NCI-H187 treated with DMSO at 0.1 percent for 48 hours (cell line): ENCODE measurements around the gene LIMS1.
"Not testable (repeated sequence)": the region's sequence is repeated elsewhere in the genome, so short reads cannot be mapped to it uniquely, and the experiment has no call there.

Experiments used
- DNase-seq: peaks from one replicate; lab custom pipeline; 2025; lab: John Stamatoyannopoulos, UW

Gene LIMS1

DNA sequence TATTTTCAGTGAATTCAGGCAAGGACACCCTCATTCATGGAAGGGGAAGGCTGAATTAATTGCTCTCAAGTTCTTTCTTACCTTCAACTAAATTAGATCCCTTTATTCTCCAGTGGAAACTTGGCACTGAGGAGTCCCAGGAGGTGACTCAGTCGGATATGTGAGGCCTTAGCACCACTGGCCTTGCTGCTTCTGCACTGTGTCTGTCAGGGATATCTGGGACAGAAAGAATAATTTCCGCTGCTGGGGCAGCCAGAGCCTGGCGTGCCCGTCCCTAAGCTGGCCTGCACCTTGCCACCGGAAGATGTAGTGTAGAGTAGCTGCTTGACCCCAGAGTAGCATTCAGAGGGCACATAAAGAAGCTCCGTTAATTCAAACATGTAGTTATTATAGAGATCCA lies 53.4 kb downstream of the LIMS1 start:
- no peak for DNase-seq

DNA sequence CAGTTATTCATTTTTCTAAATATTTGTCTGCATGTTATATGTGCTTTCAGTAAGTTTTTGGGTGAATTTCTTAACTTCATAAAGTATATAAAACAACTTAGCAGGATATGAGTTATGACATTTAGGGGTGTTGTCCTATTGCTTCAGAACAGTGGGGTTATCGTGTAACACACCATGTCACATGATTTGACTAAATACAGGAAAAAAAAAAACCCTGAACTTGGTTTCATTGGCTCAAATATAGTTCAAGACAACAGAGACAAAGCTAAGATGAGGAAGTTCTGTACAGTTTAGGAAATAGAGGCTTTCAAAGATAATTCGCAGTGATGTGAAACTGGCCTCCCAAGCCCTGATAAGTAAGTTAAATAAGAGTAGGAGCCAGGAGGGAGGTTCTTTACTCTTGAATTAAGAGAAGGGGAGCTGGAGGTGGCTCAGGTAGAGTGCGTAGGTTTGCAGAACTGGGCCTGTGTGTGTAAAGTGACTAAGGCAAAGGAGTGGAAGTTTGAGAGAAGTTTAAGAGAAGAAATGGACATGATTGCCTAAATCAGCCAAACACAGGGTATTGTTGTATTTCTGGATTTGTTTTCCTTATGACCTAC lies 53.9 kb downstream of the LIMS1 start:
- no peak for DNase-seq

DNA sequence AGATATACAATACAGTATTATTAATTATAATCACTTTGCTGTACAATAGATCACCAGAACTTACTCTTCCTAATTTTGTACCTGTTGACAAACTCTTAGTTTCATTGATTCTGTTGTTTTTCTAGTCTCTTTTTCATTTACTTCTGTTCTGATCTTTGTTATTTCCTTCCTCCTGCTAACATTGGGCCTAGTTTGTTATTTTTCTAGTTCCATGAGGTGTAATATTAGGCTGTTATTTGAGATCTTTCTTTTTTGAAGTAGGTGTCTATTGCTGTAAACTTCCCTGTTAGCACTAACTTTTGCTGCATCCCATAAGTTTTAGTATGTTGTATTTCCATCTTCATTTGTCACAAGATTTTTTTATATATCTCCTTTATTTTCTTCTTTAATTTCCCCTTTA lies 55.1 kb downstream of the LIMS1 start:
- no peak for DNase-seq

DNA sequence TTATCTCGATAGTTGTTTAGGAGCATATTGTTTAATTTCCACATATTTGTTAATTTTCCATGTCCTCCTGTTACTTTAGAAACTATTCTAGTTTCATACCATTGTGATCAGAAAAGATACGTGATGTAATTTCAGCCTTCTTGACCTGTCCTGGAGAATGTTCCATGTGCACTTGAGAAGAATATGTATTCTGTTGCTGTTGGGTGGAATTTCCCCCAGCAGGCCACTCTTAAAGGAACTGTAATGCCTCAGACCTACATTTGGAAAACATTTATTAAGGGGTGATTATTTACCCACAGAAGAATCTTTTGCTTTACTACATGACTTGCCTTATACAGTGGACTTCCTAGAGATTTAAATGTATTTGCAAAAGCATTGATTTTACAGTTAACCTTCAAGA lies 55.5 kb downstream of the LIMS1 start:
- no peak for DNase-seq

DNA sequence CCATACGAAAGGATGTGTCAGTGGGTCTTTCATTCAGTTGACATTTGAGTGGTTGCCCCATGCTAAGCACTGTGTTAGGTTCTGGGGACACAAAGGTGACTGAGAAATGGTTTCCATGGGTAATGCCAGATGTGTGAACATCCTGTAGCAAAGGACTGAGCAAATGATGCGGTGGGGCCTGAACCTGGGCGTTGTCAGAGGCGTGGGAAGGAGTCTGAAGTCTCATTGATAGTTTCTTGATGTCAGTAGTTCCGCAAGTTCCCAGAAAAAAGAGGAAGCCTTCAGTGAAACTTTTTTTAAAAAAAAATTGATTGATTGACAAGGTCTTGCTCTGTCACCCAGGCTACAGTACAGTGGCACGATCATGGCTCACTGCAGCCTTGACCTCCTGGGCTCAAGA lies 56.9 kb downstream of the LIMS1 start:
- DNase-seq, result no peak

DNA sequence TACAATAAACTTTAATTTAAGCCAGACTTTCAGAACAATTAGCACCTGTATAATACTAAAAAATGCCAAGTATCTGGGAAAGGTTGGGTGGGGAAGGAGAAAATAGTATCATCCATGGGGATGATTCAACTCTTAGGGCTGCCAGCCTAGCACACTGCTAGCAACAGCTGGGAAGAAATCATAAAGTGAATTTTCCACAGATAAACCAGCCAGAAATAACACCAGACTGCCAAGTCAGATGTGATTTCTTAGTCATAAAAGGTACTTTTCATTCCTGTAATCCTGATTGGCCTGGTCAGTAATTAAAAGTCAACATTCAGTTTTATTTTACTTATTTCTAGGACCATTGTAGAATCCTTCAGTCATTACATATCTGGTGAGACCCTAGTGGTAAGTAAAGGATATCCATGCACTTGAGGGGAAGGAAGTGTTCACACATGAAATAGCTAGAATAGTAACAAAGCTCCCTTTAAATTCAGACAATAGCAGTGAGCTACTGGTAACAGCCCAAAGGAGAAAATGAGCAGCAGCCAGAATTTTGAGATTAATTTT lies 59.4 kb downstream of the LIMS1 start:
- DNase-seq, result no peak

DNA sequence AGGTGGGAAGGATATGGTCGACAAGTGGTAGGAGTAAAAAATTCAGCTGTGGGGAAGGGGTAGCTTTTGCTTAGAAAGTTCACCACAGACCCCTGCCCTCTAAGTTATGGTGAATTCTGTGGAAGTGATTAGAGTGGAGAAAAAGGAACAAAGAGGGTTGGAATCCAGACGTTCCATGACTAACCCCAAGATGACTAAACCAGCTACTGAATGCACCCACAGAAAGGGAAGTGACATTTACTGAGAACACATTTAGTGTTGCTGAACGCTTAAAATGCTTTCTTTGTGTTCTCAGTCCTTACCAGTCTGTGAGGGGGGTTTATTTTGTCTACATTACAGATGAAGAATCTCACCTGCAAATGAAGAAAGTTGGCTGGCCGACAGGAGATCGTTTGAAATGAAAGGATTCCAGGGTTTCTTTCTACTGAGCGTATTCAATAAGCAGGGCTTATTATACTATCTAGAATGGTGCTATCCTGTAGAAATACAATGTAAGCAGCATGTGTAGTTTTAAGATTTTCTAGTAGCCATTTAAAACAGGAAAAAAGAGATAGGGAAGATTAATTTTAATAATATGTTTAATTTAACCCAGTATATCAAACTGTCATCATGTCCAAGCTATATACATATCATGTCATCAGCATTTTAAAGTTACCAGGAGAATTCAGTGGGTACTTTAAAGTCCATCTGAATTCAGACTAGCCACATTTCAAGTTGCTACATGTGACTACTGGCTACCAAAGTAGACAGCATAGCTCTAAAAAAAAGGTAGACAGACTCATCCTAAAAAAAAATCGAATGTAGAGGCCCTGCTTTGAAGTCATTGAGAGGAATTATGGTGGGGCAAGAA lies 60.1 kb downstream of the LIMS1 start:
- no peak for DNase-seq

DNA sequence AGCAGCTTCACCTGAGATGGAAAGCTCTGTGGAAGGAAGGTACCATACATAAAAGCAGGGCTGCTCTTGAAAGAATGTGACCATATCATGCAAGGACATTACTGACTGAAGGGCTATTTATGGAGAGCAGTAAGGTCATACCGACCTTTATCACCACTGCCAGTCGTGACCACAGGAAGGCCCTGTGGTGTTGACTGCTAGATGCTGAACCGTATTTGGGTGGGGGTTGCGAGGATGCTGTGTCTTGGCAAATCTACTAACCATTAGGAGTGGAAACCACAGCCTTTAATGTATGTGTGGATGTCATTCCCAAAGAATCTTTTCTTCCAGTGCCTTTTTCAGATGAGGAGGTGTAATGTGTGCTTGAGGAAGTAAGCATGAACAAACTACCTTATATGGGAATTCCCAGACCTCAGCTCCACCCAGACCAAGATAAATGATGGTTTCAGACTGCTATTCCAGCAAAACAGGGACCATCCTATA lies 60.8 kb downstream of the LIMS1 start:
- DNase-seq, result no peak

DNA sequence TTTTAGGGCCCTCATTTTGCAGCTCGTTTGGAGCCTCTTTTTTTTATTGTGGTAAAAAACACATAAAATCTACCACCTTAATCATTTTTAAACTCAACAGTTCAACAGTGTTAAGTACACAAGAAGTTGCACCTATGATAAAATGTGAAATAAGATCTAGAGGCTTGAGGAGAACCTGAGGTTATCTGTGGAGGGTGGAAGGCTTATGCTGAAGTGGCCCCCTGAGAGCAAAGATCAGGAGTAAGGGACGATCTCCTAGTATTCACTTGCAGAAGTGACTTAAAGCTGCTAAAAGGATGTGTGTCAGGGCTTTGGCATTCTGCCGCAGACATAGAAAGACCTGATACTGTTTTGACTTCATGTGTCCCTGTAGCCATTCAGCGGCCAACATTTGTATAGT lies 61.5 kb downstream of the LIMS1 start:
- DNase-seq, result not testable (repeated sequence)

DNA sequence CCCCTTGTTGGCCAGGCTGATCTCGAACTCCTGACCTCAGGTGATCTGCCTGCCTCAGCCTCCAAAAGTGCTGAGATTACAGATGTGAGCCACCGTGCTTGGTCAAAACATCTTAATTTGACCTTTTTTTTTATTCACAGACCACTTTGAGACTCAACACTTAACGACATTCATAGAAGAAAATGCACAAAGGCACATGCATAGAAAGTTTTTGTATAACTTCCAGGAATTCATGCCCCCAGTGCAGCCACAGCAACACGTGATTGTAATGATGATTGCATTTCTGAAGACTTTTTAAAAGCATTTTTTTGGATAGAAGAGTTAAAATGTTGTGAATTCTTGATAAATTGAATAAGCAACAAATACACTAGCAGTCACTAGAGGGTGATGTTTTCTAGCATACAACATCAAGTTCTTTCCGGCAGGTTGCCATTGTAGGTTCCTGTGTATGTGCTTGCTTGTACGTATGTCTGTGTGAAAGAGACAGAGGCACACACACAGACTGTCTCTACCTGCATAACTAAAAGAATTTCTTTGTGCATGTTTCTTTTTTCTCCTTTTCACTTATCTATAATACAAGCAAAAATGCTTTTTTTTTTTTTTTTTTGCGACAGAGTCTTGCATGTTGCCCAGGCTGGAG lies 63.0 kb downstream of the LIMS1 start:
- not testable (repeated sequence) for DNase-seq

DNA sequence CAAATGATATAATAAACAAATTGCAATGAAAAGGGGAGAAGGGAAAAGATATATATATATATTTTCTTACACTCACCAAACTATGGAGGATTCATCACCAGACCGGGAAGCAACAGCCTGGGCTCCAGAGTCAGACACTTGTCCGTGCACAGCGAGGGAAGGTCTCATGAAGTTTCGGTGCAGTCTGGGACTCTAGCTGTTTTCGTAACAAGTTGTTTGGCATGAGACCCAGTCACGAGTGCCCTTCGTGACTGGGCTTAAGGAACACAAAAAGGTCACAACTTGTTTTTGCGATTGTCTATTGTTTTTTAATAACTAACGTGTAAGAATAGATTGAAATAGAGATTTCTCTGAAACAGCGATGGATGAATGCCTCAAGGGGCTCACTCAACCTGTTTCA lies 66.9 kb downstream of the LIMS1 start:
- not testable (repeated sequence) for DNase-seq

DNA sequence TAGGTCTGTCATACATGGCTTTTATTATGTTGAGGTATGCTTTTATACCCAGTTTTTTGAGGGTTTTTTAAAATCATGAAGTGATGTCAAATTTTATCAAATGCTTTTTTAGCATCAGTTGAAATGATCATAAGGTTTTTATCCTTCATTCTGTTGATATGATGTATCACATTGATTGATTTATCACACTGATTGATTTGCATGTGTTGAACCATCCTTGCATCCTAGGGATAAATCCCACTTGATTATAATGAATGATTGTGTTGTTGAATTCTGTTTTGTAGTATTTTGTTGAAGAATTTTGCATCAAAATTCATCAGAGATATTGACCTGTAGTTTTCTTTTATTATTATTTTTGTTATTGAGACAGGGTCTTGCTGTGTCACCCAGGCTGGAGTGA lies 68.2 kb downstream of the LIMS1 start:
- no peak for DNase-seq

DNA sequence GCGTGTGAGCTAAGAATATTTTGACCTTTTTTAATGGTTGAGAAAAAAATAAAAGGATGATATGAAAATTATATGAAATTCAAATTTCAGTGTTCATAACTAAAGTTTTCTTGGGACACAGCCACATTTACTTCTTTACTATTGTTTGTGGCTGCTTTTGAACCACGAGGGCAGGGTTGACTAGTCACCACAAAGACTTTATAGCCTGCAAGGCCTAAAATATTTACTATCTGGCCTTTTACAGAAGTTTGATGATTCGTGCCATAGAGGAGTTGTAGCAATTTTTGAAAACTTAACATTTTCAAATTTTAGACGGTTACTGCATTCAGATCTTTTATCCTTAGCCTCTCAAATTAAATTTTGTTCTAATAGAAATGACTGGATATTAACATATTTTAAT lies 69.9 kb downstream of the LIMS1 start:
- DNase-seq, result no peak

DNA sequence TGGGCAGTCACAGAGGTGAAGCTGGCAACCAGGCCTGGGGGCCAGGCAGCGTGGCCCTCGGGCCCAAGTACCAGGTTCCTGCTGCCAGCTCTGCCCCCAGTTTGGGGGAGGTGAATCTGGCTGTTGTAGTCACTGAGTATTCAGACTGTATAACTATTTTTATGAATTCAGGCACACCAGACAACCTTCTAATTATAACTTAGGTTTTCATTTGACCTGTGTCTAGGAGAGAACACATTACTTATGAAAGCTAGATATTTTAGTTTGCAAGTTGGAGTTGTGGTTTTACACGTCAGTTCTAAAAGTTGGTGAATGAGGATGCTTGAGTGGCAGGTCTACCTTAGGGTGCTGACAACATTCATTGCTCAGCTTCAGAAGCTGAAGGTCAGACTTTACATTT lies 71.7 kb downstream of the LIMS1 start:
- DNase-seq, result no peak

DNA sequence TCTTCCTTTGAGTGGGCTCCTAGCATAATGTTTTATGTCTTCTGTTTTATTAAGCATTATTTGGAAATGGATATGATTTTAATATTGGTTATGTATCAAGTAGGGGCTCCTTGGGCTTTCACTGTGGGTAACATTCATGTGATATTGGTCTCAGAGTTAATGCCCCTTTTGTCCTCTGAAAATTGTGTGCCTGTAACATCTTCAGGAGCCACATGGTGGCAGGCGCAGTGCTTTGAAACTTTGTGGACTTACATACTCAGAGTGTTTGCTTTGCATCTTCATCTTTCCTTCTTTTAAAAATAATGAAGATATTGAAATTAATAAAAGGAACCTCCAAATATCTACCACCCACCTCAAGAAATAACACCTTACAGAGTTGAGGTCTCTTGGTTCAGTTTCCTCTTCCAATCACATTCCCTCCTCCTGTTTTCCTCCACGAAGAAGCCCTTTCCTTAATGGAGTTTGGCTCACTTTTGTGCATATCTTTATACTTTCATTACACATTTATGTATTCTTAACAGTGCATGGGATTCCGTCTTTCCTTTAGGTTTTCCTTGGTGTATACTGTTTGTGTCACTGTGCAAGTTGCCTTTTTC lies 73.5 kb downstream of the LIMS1 start:
- DNase-seq, result no peak

DNA sequence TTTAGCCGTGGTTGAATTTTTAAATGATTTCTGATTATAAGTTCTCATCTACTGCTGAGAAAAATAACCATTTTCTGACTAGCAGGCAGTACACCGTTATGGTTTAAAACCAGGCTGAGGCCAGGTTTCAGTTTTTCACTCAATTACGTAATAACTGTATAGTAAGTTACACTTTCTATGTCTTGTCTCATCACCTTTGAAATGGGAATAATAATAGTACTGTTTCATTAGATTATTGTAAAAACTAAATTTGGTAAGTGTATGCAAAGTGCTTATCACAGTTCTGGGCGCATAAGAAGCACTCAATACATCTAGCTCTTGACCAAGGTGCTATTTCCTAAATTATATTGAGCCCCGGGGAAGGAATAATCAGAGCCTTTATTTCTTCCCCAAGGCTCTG lies 76.8 kb downstream of the LIMS1 start:
- no peak for DNase-seq

DNA sequence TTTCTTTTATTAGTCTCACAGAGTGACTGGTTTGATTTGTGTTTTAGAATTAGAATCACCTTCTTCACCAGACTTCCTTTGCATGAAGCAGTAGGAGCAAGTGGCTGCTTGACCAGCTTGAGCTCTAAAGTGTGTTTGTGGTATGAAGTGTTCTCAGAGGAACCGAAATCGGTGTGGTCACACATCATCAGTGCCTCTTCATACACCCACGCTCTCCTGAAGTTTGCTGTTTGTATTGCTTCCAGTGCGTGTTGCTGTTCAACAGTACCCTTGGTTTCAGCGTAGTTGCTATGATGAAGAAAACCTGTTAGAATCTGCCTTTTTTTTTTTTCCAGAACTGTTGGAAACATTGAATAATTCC lies 77.9 kb downstream of the LIMS1 start:
- DNase-seq, result no peak

DNA sequence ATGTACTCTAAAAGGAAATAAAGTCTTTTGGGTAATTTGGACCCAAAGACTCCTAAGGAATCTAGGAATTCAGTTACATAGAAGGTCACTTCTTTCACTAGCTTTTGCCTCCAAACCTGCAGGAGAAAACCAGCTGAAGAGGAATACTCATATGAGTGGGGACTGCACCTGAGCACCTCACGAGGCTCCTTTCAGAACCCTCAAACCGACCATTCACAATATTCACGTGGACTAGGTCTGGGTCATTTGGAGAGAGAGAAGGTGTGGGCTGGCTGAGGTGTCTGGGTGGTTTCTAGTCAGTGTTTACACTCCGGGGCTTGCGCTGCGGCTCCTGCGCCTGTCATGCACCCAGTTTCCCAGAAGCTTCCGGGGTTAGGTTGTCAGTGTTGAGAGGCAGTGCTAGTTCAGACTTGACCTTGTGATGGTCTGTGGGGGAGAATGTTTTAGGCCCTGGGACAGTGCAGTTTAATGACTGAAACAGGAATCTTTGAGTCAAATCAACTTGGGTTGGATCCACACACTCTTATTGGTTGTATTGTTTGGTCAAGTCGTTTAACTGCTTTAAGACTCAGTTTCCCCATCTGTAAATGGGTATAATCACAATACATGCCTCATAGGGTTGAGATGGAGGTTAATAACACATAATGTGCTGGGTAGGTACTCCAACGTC lies 78.4 kb downstream of the LIMS1 start:
- no peak for DNase-seq

DNA sequence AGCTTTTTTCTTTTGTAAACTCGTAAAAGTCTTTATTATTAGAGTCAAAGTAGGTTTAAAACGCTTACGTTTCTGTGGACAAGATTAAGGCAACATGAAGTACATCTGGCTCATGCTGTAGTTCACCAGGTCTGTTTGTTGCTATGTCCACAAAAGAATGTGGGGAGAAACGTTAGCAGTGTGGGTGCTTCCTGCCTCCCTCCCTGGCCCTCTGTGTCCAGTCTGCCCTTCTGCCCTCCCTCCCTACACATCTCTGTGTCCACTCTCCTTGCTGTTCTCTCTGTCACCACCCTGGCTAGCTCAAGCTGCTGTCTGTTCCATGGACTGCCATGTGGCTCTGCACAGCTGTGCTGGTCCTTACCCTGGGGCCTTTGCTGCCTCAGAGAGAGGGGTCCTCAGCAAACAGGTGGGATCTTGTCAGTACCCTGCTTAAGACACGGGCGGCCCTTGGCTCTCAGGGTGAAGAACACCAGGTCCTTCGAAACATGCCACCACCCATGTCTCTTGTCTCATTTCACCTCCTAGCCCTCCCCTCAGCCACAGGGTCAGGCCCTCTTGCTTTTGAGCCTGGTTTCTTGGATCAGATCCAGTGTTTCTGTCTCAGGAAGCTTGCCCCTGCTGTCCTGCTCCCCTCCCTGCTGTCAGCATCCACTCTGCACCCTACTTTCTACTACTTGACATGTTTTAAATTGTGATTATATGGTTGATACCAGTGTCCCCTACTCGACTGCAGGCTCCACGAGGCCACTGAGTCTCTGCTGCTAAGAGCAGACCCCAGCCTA lies 79.2 kb downstream of the LIMS1 start:
- DNase-seq, result no peak

DNA sequence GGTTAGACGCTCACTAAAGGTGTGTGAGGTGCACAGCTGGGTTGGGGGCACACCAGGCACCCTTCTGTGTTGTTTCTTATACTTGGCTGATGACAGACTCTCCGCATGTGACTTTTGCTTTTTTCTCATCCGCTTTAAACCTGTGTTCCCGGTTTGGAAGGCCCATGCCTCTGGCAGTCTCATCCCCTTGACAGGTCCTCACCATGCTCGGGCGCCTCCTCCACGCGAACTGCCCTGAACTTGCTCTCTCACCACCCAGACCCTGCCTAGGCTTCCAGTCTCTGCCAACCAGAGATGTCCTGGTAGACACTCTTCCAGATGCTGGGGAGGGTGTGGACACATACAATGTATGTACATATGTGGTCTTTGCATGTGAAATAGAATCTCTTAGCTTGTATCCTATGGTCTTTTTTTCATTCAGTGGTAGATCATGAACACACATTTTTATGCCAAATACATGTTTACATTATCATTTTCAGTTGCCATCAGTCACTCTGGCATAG lies 79.8 kb downstream of the LIMS1 start:
- no peak for DNase-seq

DNA sequence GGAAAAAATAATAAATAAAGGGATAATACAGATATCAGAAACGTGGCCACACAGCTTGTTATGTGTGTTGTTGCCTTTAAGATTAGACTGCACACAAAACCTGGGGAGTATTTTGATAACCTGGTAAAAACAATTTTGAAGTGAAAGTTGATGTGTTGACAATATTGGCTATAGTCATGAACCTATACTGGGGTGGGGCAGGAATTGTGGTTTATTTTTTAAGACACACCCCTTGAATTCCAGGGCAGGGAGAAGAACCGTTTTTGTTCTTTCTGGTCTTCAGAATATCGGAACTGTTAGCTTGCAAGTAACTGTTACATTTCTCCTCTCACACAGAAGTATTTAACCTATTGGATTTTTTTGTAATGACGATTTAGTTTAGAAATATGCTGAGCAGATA lies 80.4 kb downstream of the LIMS1 start:
- no peak for DNase-seq
